LNCaP clone FGC (cell line): ENCODE measurements around the gene EVA1B.

Source experiments
- DNase-seq: peaks from one replicate; pipeline ENCODE4 v3.0.0-alpha.2; 2011; ENCODE audit warnings: low read depth
- H3K4me3 ChIP-seq: 2 replicates; pipeline ENCODE4 v1.5.1; 2011; ENCODE audit warnings: mild to moderate bottlenecking, low read depth, low read length, control low read depth
- TF ChIP-seq, protein P1 (sequence below): IDR thresholded peaks from 2 replicates; pipeline ENCODE4 v1.5.1; 2012; ENCODE audit warnings: mild to moderate bottlenecking; ENCODE audit not compliant: control insufficient read depth, insufficient read depth; ENCODE audit errors: extremely low read depth

Gene EVA1B

GRCh38 chr1:36320767-36321118, 2.7 kb downstream of the EVA1B start:
- no peak overlapping the region for H3K4me3 ChIP-seq
- DNase-seq = no peak
- TF ChIP-seq, protein P1, sequence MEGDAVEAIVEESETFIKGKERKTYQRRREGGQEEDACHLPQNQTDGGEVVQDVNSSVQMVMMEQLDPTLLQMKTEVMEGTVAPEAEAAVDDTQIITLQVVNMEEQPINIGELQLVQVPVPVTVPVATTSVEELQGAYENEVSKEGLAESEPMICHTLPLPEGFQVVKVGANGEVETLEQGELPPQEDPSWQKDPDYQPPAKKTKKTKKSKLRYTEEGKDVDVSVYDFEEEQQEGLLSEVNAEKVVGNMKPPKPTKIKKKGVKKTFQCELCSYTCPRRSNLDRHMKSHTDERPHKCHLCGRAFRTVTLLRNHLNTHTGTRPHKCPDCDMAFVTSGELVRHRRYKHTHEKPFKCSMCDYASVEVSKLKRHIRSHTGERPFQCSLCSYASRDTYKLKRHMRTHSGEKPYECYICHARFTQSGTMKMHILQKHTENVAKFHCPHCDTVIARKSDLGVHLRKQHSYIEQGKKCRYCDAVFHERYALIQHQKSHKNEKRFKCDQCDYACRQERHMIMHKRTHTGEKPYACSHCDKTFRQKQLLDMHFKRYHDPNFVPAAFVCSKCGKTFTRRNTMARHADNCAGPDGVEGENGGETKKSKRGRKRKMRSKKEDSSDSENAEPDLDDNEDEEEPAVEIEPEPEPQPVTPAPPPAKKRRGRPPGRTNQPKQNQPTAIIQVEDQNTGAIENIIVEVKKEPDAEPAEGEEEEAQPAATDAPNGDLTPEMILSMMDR = no peak

GRCh38 chr1:36320291-36320761, 3.1 kb downstream of the EVA1B start:
- no peak for DNase-seq
- H3K4me3 ChIP-seq = no peak overlapping the region
- TF ChIP-seq, protein P1 = no peak

GRCh38 chr1:36309397-36309796, 14.0 kb downstream of the EVA1B start:
- no peak overlapping the region for H3K4me3 ChIP-seq
- TF ChIP-seq, protein P1 = no peak
- no peak for DNase-seq

- DNase-seq = no peak
- TF ChIP-seq, protein P1 = no peak
- H3K4me3 ChIP-seq = peak overlapping the region; percentile 77
Observed at GRCh38 chr1:36307601-36308330, 15.7 kb downstream of the EVA1B start.

DNA sequence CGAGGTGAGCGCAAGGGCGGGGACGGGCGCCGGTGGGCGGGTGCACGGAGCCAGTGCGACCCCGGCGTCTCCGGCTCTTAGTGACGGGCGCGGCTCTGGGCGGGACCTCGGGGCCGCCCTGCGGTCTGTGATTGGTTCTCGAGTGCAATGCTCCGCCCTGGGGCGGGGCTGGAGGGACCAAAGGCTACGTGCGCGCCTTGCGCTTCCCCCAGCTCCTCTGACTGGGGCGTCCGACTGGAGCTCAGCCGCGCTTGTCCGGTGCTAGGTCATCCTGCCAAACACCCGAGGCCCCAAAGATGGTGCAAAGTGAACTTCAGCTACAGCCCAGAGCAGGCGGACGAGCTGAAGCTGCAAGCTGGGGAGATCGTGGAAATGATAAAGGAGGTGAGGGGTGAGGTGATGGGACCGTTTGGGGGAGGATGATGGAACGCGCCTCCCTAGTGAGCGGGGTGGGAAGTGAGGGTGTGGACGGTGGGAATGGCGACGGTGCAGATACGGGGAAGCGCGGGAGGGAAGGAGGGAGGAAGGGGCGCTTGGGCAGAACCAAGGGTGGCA, 16.5 kb downstream of the EVA1B start:
- TF ChIP-seq, protein P1 = no peak
- H3K4me3 ChIP-seq = peak overlapping the region; percentile 77
- peak; percentile 61 for DNase-seq

GRCh38 chr1:36306210-36306901, 17.1 kb downstream of the EVA1B start, which contains the start of gene SH3D21:
SH3D21 (plus strand) TSS chr1:36306368; CDS start chr1:36306421, 53 bp downstream.
- TF ChIP-seq, protein P1 = peak; percentile 21; the same call in 1 of the 2 replicates

More at GRCh38 chr1:36306210-36306901, 17.1 kb downstream of the EVA1B start, which contains the start of gene SH3D21:
- DNase-seq = no peak
- H3K4me3 ChIP-seq = peak within 1 kb of the TSS; percentile 77
